Cardiac fibroblast (primary cell): Measurements from ENCODE around the gene KBTBD13.

Experiments
- DNase-seq, 2 donors: peaks; one replicate each; pipeline versions ENCODE4 v3.0.0 to v3.0.0-alpha.2; 2010; ENCODE audit warnings: low read depth in 2 of 2
- H3K4me3 ChIP-seq, 2 donors: replicated peaks in 1 of 2; 1 replicate in 1 of 2; 2 replicates in 1 of 2; pipeline ENCODE4 v1.5.1; 2011; ENCODE audit warnings: low read depth in 2 of 2, low read length in 2 of 2, mild to moderate bottlenecking in 2 of 2, moderate library complexity in 1 of 2
- CTCF ChIP-seq: IDR thresholded peaks from one replicate; pipeline ENCODE4 v1.5.1; 2011; ENCODE audit warnings: low read depth, mild to moderate bottlenecking, low read length, inconsistent platforms

Gene KBTBD13

GRCh38 chr15:65083262-65083701 lies 6.7 kb downstream of the KBTBD13 start:
- H3K4me3 ChIP-seq, result no peak overlapping the region
- peak; percentile 36 for TF ChIP-seq CTCF
- DNase-seq, result peak; percentile 42 to 61

GRCh38 chr15:65084500-65085206 lies 8.1 kb downstream of the KBTBD13 start:
- no peak for TF ChIP-seq CTCF
- no peak overlapping the region for H3K4me3 ChIP-seq
- DNase-seq, result no peak

GRCh38 chr15:65085207-65085753 lies 8.7 kb downstream of the KBTBD13 start:
- DNase-seq, result no peak
- no peak for TF ChIP-seq CTCF
- H3K4me3 ChIP-seq, result no peak overlapping the region

GRCh38 chr15:65085990-65086679 lies 9.6 kb downstream of the KBTBD13 start:
- H3K4me3 ChIP-seq, result no peak overlapping the region
- peak; percentile 23 to 37 for DNase-seq
- TF ChIP-seq CTCF, result peak; percentile 56

GRCh38 chr15:65086680-65087111 lies 10.2 kb downstream of the KBTBD13 start:
- no peak overlapping the region for H3K4me3 ChIP-seq
- DNase-seq, result no peak
- TF ChIP-seq CTCF, result peak; percentile 25

GRCh38 chr15:65087411-65087810 lies 10.9 kb downstream of the KBTBD13 start:
- DNase-seq, result no peak
- no peak for TF ChIP-seq CTCF

More at GRCh38 chr15:65087411-65087810, 10.9 kb downstream of the KBTBD13 start:
- H3K4me3 ChIP-seq, result no peak overlapping the region
